ENCODE measurements around the gene LY6G5B. TPM values are rescaled to one million over a fixed set of nuclear protein-coding genes. Genes with fewer than 3 reads are reported as not detected.
"Not testable (repeated sequence)": the region's sequence is repeated elsewhere in the genome, so short reads cannot be mapped to it uniquely, and the experiment has no call there.

Gene LY6G5B
- total and polyA plus RNA-seq, 4 donors: 1.6 to 25.1 (median 20.2) TPM

DNA sequence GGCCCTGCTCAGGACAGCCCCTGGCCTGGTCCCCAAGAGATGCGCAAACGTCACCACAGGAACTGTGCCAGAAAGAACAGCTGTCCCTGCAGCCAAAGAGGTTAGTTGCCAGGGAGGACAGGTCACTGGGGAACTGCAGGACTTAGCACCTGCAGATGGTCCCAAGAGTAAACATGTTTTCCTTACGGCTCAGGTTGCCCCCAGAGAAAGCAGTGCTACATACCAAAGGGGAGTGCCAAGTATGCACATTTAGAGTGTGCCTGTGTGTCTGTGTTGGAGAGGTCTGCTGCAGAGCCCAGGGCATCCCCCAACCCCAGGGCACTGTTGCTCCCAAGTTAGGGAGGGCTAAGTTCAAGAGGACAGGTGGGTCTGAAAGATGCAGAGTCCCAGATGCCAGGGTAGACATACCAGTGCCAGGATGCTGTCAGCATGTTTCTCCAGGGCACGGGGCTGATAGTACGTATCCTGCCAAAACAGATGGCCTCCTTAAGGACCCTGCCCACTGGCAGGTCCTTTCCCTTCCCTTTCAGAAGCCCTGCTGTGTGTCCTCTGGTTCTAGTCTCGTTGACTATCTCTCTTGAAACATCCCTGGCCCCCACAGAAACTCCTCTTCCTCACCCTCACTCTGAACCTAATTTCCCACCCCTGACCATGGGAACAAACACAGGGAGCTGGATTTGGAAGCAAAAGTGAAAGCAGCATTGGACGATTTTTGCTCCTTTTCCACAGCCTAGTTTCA, 32.1 kb downstream of the LY6G5B start:
- no peaks in the 10 kb centered on the region for H3K36me3 ChIP-seq (ENCODE audit: control insufficient read depth in 1 of 2, insufficient read depth in 2 of 2, low read length in 1 of 2)
- intact Hi-C loops (cut with DNase I): no loop called here
- H3K4me1 ChIP-seq (ENCODE audit: control insufficient read depth in 1 of 2, insufficient read depth in 2 of 2, low read length in 2 of 2): no peaks in the 10 kb centered on the region
- no peak for ATAC-seq (ENCODE audit: low FRiP score)
- no peaks in the 10 kb centered on the region for H3K27me3 ChIP-seq (ENCODE audit: control insufficient read depth in 1 of 2, insufficient read depth in 2 of 2, low read length in 1 of 2)
- no peak overlapping the region for H3K27ac ChIP-seq (ENCODE audit: low read depth in 1 of 2, low read length in 2 of 2)
- H3K9me3 ChIP-seq (ENCODE audit: control insufficient read depth, low read length): no peaks in the 10 kb centered on the region
- no peak for DNase-seq
- 16 to 17% methylated on average over 7 of the region's 7 CpGs for WGBS, 2 donors
- peak overlapping the region; percentile 75 to 95 for H3K4me3 ChIP-seq (ENCODE audit: low read length in 2 of 2)

- Histone ChIP-seq H3K4me1 (ENCODE audit: control insufficient read depth in 1 of 2, insufficient read depth in 2 of 2, low read length in 2 of 2) (no peaks in the 10 kb centered on the region), H3K9me3 (ENCODE audit: control insufficient read depth, low read length) (no peaks in the 10 kb centered on the region), H3K36me3 (ENCODE audit: control insufficient read depth in 1 of 2, insufficient read depth in 2 of 2, low read length in 1 of 2) (no peaks in the 10 kb centered on the region), H3K4me3 (ENCODE audit: low read length in 2 of 2) (peak overlapping the region; percentile 75 to 95), H3K27ac (ENCODE audit: low read depth in 1 of 2, low read length in 2 of 2) (peak overlapping the region; percentile 95 to 96), H3K27me3 (ENCODE audit: control insufficient read depth in 1 of 2, insufficient read depth in 2 of 2, low read length in 1 of 2) (no peaks in the 10 kb centered on the region)
- peak; percentile 19 for ATAC-seq (ENCODE audit: low FRiP score)
- intact Hi-C loops (cut with DNase I): no loop called here
- 0 to 1% methylated on average over 10 of the region's 10 CpGs for WGBS, 2 donors
- no peak for DNase-seq
These were observed 32.6 kb downstream of the LY6G5B start for GRCh38 chr6:31702405-31702818.

DNA sequence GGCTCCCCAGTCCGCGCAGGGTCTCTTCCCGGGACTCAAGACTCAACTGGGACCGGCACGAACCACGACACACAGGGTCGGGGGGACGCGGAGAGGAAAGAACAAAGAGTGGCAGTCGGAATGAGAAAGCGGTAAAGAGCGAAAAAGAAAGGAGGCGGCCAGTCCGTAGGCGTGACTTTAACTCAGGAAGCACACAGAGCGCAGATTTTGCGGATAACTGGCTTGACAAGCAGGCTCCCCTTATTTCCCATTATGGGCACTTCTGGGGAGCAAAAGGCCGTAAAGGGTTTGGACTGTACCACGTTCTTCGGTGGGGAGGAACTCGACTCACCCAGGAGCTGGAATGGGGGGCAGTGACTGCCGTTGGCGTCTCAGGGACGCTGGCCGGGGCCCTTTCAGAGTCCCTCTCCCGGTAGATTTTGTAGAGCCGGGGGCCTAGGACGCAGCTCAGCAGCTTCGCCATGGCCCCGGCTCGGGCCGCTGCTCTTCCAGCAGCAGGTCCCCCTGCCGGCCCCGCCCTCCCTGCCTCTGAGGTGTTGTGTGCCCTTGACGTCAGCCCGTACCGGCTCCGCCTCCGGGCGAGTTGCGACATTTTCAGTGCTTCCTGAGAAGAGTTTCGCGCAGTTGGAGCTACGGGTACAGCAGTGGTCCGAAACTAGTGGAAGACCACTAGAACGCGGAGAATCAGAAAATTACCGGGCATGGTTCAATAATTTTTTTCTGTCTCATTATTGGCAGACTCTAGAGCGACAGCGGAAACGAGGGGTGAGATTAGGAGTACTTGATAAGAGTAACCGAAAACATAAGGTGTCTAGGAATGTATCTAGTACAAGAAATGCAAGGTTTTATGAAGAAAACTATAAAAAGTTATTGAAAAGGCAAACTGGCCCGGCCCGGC, 33.3 kb downstream of the LY6G5B start, which contains the start of gene ABHD16A:
Gene ABHD16A (minus strand): TSS at position 506 of the 898 bp plus-strand sequence. CDS start 43 bp downstream, at position 463.
- peak; percentile 99 to 100 for DNase-seq
- H3K9me3 ChIP-seq (ENCODE audit: control insufficient read depth, low read length): no peaks in the 10 kb centered on the region
- peak within 1 kb of the TSS; percentile 75 to 95 for H3K4me3 ChIP-seq (ENCODE audit: low read length in 2 of 2)
- peak within 1 kb of the TSS; percentile 95 to 96 for H3K27ac ChIP-seq (ENCODE audit: low read depth in 1 of 2, low read length in 2 of 2)
- no peaks in the 10 kb centered on the region for H3K4me1 ChIP-seq (ENCODE audit: control insufficient read depth in 1 of 2, insufficient read depth in 2 of 2, low read length in 2 of 2)
- no peaks in the 10 kb centered on the region for H3K27me3 ChIP-seq (ENCODE audit: control insufficient read depth in 1 of 2, insufficient read depth in 2 of 2, low read length in 1 of 2)
- peak; percentile 98 for ATAC-seq (ENCODE audit: low FRiP score)
- intact Hi-C loops (cut with DNase I): no loop called here
- 1% methylated on average over 54 of the region's 54 CpGs for WGBS, 2 donors
- no peaks in the 10 kb centered on the region for H3K36me3 ChIP-seq (ENCODE audit: control insufficient read depth in 1 of 2, insufficient read depth in 2 of 2, low read length in 1 of 2)

GRCh38 chr6:31705931-31706330, 36.2 kb downstream of the LY6G5B start:
- intact Hi-C loops (cut with DNase I): no loop called here
- no peaks in the 10 kb centered on the region for H3K9me3 ChIP-seq (ENCODE audit: control insufficient read depth, low read length)
- no peaks in the 10 kb centered on the region for H3K27me3 ChIP-seq (ENCODE audit: control insufficient read depth in 1 of 2, insufficient read depth in 2 of 2, low read length in 1 of 2)
- 92 to 94% methylated on average over 5 to 6 of the region's 6 CpGs for WGBS, 2 donors
- no peaks in the 10 kb centered on the region for H3K4me1 ChIP-seq (ENCODE audit: control insufficient read depth in 1 of 2, insufficient read depth in 2 of 2, low read length in 2 of 2)
- H3K27ac ChIP-seq (ENCODE audit: low read depth in 1 of 2, low read length in 2 of 2): no peak overlapping the region
- ATAC-seq (ENCODE audit: low FRiP score) (no peak), DNase-seq (no peak)
- H3K36me3 ChIP-seq (ENCODE audit: control insufficient read depth in 1 of 2, insufficient read depth in 2 of 2, low read length in 1 of 2): no peaks in the 10 kb centered on the region
- no peak overlapping the region for H3K4me3 ChIP-seq (ENCODE audit: low read length in 2 of 2)

DNA sequence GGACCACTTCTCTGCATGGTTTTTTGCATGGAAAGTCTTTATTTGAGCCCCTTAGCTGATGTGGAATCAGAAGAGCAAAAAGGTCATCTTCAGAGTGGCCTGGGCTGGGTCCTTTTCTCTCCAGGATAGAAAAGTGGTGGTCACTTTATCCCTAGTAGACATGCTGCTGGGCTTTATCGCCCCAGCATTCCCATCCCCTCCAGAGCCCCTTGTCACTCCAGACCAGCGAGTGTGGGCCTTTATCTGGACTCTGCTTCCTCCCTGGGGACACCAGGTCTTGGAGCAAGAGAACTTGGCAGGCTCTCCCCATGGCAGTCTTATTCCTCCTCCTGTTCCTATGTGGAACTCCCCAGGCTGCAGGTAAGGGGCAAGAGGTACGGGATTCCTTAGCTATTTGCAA, 36.8 kb downstream of the LY6G5B start, which contains the start of gene LY6G6F:
Gene LY6G6F (plus strand): TSS at position 268 of the 400 bp plus-strand sequence. CDS start 41 bp downstream, at position 309.
- DNase-seq (no peak), ATAC-seq (ENCODE audit: low FRiP score) (no peak)
- WGBS, 2 donors: 13 to 20% methylated on average over 3 of the region's 3 CpGs
- H3K27ac ChIP-seq (ENCODE audit: low read depth in 1 of 2, low read length in 2 of 2): no peak within 1 kb of the TSS
- intact Hi-C loops (cut with DNase I): no loop called here
- no peaks in the 10 kb centered on the region for H3K4me1 ChIP-seq (ENCODE audit: control insufficient read depth in 1 of 2, insufficient read depth in 2 of 2, low read length in 2 of 2)
- H3K4me3 ChIP-seq (ENCODE audit: low read length in 2 of 2): no peak within 1 kb of the TSS
- no peaks in the 10 kb centered on the region for H3K9me3 ChIP-seq (ENCODE audit: control insufficient read depth, low read length)
- no peaks in the 10 kb centered on the region for H3K27me3 ChIP-seq (ENCODE audit: control insufficient read depth in 1 of 2, insufficient read depth in 2 of 2, low read length in 1 of 2)
- no peaks in the 10 kb centered on the region for H3K36me3 ChIP-seq (ENCODE audit: control insufficient read depth in 1 of 2, insufficient read depth in 2 of 2, low read length in 1 of 2)

GRCh38 chr6:31707701-31708100, 37.9 kb downstream of the LY6G5B start:
- H3K27me3 ChIP-seq (ENCODE audit: control insufficient read depth in 1 of 2, insufficient read depth in 2 of 2, low read length in 1 of 2): no peaks in the 10 kb centered on the region
- no peaks in the 10 kb centered on the region for H3K36me3 ChIP-seq (ENCODE audit: control insufficient read depth in 1 of 2, insufficient read depth in 2 of 2, low read length in 1 of 2)
- no peak for DNase-seq
- WGBS, 2 donors: 91% methylated on average over 10 of the region's 10 CpGs
- no peak overlapping the region for H3K27ac ChIP-seq (ENCODE audit: low read depth in 1 of 2, low read length in 2 of 2)
- H3K4me1 ChIP-seq (ENCODE audit: control insufficient read depth in 1 of 2, insufficient read depth in 2 of 2, low read length in 2 of 2): no peaks in the 10 kb centered on the region
- intact Hi-C loops (cut with DNase I): no loop called here
- no peak for ATAC-seq (ENCODE audit: low FRiP score)
- no peak overlapping the region for H3K4me3 ChIP-seq (ENCODE audit: low read length in 2 of 2)
- no peaks in the 10 kb centered on the region for H3K9me3 ChIP-seq (ENCODE audit: control insufficient read depth, low read length)

DNA sequence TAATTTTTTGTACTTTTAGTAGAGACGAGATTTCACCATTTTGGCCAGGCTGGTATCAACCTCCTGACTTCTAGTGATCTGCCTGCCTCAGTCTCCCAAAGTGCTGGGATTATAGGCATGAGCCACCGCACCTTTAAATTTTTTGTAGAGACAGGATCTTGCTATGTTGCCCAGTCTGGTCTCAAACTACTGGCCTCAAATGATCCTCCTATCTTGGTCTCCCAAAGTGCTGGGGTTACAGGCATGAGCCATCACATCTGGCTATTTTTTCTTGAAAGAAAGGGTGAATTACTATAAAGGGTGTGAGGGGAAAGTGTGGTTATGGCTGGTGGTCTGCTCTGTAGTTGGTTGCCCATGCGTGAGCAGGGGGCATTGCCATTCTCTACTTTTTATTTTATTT, 38.4 kb downstream of the LY6G5B start:
- Histone ChIP-seq H3K27ac (ENCODE audit: low read depth in 1 of 2, low read length in 2 of 2) (no peak overlapping the region), H3K4me1 (ENCODE audit: control insufficient read depth in 1 of 2, insufficient read depth in 2 of 2, low read length in 2 of 2) (no peaks in the 10 kb centered on the region), H3K9me3 (ENCODE audit: control insufficient read depth, low read length) (no peaks in the 10 kb centered on the region), H3K4me3 (ENCODE audit: low read length in 2 of 2) (no peak overlapping the region), H3K27me3 (ENCODE audit: control insufficient read depth in 1 of 2, insufficient read depth in 2 of 2, low read length in 1 of 2) (no peaks in the 10 kb centered on the region), H3K36me3 (ENCODE audit: control insufficient read depth in 1 of 2, insufficient read depth in 2 of 2, low read length in 1 of 2) (no peaks in the 10 kb centered on the region)
- no peak for ATAC-seq (ENCODE audit: low FRiP score)
- no peak for DNase-seq
- WGBS, 2 donors: 94 to 96% methylated on average over 3 of the region's 3 CpGs
- intact Hi-C loops (cut with DNase I): no loop called here

DNA sequence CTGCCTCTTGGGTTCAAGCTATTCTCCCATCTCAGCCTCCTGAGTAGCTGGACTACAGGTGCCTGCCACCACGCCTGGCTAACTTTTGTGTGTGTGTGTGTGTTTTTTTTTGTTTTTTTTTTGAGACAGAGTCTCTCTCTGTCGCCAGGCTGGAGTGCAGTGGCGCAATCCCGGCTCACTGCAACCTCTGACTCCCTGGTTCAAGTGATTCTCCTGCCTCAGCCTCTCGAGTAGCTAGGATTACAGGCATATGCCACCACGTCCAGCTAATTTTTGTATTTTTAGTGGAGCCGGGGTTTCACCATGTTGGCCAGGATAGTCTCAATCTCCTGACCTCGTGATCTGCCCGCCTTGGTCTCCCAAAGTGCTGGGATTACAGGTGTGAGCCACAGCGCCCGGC, 39.4 kb downstream of the LY6G5B start:
- H3K9me3 ChIP-seq (ENCODE audit: control insufficient read depth, low read length); intact Hi-C loops (cut with DNase I): not testable (repeated sequence)
- WGBS, 2 donors: 89 to 92% methylated on average over 11 of the region's 11 CpGs

More for the DNA sequence above, 39.4 kb downstream of the LY6G5B start:
- not testable (repeated sequence) for H3K36me3 ChIP-seq (ENCODE audit: control insufficient read depth in 1 of 2, insufficient read depth in 2 of 2, low read length in 1 of 2); ATAC-seq (ENCODE audit: low FRiP score); DNase-seq; H3K27ac ChIP-seq (ENCODE audit: low read depth in 1 of 2, low read length in 2 of 2); H3K27me3 ChIP-seq (ENCODE audit: control insufficient read depth in 1 of 2, insufficient read depth in 2 of 2, low read length in 1 of 2); H3K4me3 ChIP-seq (ENCODE audit: low read length in 2 of 2); H3K4me1 ChIP-seq (ENCODE audit: control insufficient read depth in 1 of 2, insufficient read depth in 2 of 2, low read length in 2 of 2)

All from aorta (tissue), 5 donors.